KMS-11 (cell line): Measurements from ENCODE around the gene RTTN.

Source experiments
- H2AFZ ChIP-seq: fragments of 200-600 bp; sonication (generic); 2 replicates; pipeline ENCODE4 v1.6.1; 2016; ENCODE audit warnings: antibody characterized with exemption, mixed run types, low read depth
- H3K27ac ChIP-seq: fragments of 200-600 bp; sonication (generic); 2 replicates; pipeline ENCODE4 v1.6.1; 2016; ENCODE audit warnings: mild to moderate bottlenecking, mixed run types
- H3K27me3 ChIP-seq: fragments of 200-600 bp; sonication (generic); 2 replicates; pipeline ENCODE4 v1.6.1; 2017; ENCODE audit warnings: mild to moderate bottlenecking, low read depth, mixed run types, moderate library complexity; ENCODE audit not compliant: insufficient read depth
- H3K36me3 ChIP-seq: fragments of 200-600 bp; sonication (generic); 2 replicates; pipeline ENCODE4 v1.6.1; 2017; ENCODE audit warnings: mild to moderate bottlenecking, mixed run types; ENCODE audit not compliant: insufficient read depth
- H3K4me1 ChIP-seq: fragments of 200-600 bp; sonication (generic); 2 replicates; pipeline ENCODE4 v1.6.1; 2016; ENCODE audit warnings: mild to moderate bottlenecking, low read depth, mixed run types; ENCODE audit not compliant: poor library complexity, severe bottlenecking
- H3K4me2 ChIP-seq: fragments of 200-600 bp; sonication (generic); 2 replicates; pipeline ENCODE4 v1.7.0; 2016; ENCODE audit warnings: mild to moderate bottlenecking, mixed run types
- H3K4me3 ChIP-seq: fragments of 200-600 bp; sonication (generic); IDR thresholded peaks from 2 replicates; pipeline ENCODE4 v1.6.1; 2017; ENCODE audit warnings: low read depth, low read length, mixed read lengths; ENCODE audit not compliant: insufficient read depth
- H3K79me2 ChIP-seq: fragments of 200-600 bp; sonication (generic); 2 replicates; pipeline ENCODE4 v1.6.1; 2016; ENCODE audit warnings: low read depth, mixed run types; ENCODE audit not compliant: insufficient read depth
- H3K9ac ChIP-seq: fragments of 200-600 bp; sonication (generic); 2 replicates; pipeline ENCODE4 v1.6.1; 2016; ENCODE audit warnings: mild to moderate bottlenecking, mixed run types
- H4K20me1 ChIP-seq: fragments of 200-600 bp; sonication (generic); 2 replicates; pipeline ENCODE4 v1.6.1; 2016; ENCODE audit warnings: mild to moderate bottlenecking, mixed run types; ENCODE audit not compliant: insufficient read depth
- TF ChIP-seq, protein P1 (sequence below): fragments of 200-600 bp; sonication (generic); conservative IDR thresholded peaks from 2 replicates; pipeline ENCODE4 v1.6.1; 2017; ENCODE audit warnings: low read depth, mild to moderate bottlenecking, antibody characterized with exemption, low read length, moderate library complexity, mixed read lengths

Gene RTTN

DNA sequence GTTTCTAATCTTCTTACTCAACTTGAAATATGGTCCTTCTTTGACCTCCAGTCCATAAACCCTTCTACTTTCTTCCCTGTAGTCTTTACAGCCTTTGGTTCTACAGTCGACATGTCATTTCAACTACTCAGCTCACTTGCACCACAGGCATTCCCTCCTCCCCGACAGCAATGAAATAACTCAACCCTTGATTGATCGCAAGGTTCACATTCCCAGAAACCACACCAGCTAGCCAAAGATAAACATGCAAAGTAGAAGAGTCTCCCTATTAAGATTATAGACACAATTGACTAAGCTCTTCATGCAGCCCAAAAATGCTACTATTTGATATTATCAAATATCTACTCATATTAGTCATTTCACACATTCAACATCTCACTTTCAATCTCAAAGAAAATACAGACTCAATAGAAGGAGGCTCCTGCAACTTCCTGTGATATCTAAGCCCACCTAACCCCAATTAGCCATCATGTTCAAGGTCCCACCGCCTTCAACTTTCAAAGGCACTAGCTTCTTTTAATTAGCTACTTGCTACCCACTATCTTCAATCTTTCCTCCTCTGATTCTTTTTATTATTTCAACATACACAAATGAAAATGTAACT is 50.8 kb downstream of the RTTN start:
- peaks cover 58% of the 10 kb centered on the region for H3K4me1 ChIP-seq
- peaks cover 4% of the 10 kb centered on the region; the same call in 1 of the 2 replicates for H3K36me3 ChIP-seq
- no peaks in the 10 kb centered on the region for H4K20me1 ChIP-seq
- H3K79me2 ChIP-seq = peaks cover 23% of the 10 kb centered on the region
- TF ChIP-seq, protein P1, sequence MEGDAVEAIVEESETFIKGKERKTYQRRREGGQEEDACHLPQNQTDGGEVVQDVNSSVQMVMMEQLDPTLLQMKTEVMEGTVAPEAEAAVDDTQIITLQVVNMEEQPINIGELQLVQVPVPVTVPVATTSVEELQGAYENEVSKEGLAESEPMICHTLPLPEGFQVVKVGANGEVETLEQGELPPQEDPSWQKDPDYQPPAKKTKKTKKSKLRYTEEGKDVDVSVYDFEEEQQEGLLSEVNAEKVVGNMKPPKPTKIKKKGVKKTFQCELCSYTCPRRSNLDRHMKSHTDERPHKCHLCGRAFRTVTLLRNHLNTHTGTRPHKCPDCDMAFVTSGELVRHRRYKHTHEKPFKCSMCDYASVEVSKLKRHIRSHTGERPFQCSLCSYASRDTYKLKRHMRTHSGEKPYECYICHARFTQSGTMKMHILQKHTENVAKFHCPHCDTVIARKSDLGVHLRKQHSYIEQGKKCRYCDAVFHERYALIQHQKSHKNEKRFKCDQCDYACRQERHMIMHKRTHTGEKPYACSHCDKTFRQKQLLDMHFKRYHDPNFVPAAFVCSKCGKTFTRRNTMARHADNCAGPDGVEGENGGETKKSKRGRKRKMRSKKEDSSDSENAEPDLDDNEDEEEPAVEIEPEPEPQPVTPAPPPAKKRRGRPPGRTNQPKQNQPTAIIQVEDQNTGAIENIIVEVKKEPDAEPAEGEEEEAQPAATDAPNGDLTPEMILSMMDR = no peak
- H3K9ac ChIP-seq = no peak overlapping the region
- H3K4me3 ChIP-seq = no peak overlapping the region
- no peak overlapping the region for H2AFZ ChIP-seq
- H3K27ac ChIP-seq = peak overlapping the region; percentile 3; the same call in 1 of the 2 replicates
- H3K4me2 ChIP-seq = peak overlapping the region; percentile 35
- H3K27me3 ChIP-seq = no peaks in the 10 kb centered on the region

DNA sequence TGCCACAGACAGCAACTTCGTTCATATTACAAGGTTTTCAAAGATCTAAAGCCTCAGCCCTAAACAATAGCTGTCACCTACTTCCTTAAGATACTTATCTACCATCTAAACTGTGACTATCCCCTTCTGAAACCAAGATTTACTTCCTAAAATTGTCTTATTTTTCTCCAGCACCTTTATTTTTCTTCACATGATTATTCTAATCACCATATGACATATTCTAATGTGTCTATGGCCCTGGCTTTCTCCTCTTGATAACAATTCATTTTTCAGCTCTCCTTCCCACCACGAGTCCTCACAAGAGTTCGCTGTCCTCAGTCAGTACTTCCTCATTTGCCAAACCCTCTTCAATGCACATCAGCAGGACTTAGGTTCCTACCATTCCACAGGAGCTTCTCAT is 53.9 kb downstream of the RTTN start:
- Histone ChIP-seq H3K4me2 (no peak overlapping the region), H3K27ac (no peak overlapping the region), H3K4me1 (peaks cover 36% of the 10 kb centered on the region), H3K4me3 (no peak overlapping the region), H3K79me2 (0 out of 2 replicates have a peak, but pooled peaks cover 3% of the 10 kb centered on the region), H3K9ac (no peak overlapping the region), H2AFZ (no peak overlapping the region), H4K20me1 (no peaks in the 10 kb centered on the region), H3K36me3 (peaks cover 7% of the 10 kb centered on the region; the same call in 1 of the 2 replicates), H3K27me3 (no peaks in the 10 kb centered on the region)
- TF ChIP-seq, protein P1 = no peak

DNA sequence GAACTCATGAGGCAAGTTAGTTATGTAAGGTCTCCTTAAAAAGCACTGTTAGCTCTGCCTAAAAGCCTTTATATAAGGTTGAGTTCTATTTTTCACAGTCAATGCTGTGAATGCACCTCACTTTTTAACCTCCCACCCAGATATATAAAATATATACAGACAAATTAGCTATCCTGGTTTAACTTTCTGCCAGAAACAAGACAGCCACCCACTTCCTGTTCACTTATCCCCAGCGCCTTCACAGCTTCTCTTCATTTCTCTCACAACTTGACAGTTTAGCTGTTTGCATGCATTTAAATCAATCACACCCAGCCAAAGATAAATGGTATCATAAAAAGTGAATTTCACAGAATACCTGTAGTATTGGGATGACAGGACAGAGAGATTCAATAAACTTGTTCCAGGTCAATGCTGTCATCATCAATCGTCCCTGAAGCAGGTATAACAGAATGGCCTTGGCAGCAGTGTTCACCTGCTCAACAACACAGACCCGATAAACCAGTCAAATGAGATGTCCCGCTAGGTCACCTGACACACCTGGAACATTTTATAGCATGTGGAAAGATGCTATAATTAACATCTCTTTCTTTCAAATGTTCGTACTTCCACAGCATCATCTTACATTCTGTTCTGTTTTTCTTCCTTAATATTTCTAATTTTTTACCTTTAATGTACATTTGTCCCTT is 55.7 kb downstream of the RTTN start:
- no peak overlapping the region for H2AFZ ChIP-seq
- H4K20me1 ChIP-seq = no peaks in the 10 kb centered on the region
- H3K4me3 ChIP-seq = no peak overlapping the region
- 0 out of 2 replicates have a peak, but pooled peaks cover 3% of the 10 kb centered on the region for H3K79me2 ChIP-seq
- H3K4me2 ChIP-seq = no peak overlapping the region
- H3K27me3 ChIP-seq = no peaks in the 10 kb centered on the region
- no peak overlapping the region for H3K27ac ChIP-seq
- H3K4me1 ChIP-seq = peaks cover 45% of the 10 kb centered on the region
- TF ChIP-seq, protein P1 = no peak
- peaks cover 7% of the 10 kb centered on the region; the same call in 1 of the 2 replicates for H3K36me3 ChIP-seq
- no peak overlapping the region for H3K9ac ChIP-seq

DNA sequence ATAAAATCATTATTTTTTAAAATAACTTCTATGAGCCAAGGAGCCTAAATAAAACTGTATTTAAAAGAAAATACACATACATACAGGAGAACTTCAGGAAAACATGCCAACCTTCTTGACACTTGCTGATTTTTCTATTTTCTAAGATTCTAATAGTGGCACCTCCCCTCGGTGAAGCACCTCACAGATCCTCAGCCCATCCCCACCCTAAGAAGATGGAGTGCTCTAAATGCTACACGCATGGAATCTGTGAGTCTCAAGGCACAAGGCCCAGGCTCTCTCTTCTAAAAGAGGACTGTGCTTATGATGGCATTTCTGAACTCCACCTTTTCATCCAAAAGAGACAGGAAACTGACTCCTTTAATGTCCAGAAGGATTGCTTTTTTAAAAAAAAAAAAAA is 56.3 kb downstream of the RTTN start:
- H3K79me2 ChIP-seq = 0 out of 2 replicates have a peak, but pooled peaks cover 3% of the 10 kb centered on the region
- peaks cover 7% of the 10 kb centered on the region; the same call in 1 of the 2 replicates for H3K36me3 ChIP-seq
- H3K27me3 ChIP-seq = no peaks in the 10 kb centered on the region
- no peak overlapping the region for H3K27ac ChIP-seq
- no peaks in the 10 kb centered on the region for H4K20me1 ChIP-seq
- no peak overlapping the region for H3K4me3 ChIP-seq
- H3K4me1 ChIP-seq = peaks cover 45% of the 10 kb centered on the region
- TF ChIP-seq, protein P1 = no peak
- H3K9ac ChIP-seq = no peak overlapping the region
- H2AFZ ChIP-seq = no peak overlapping the region
- H3K4me2 ChIP-seq = no peak overlapping the region
